ENCODE data around the gene VANGL2. TPM values are rescaled to one million over a fixed set of nuclear protein-coding genes. Genes with fewer than 3 reads are reported as not detected.
A peak's percentile ranks its signal among the peaks of the same experiment; 100 is the strongest.

VANGL2 gene
- total and polyA plus RNA-seq, 2 of the 8 experiments (the other 6 are each of a cell fraction or from before 2014, with no cell fraction given): 62.5 to 118 TPM

GRCh38 chr1:160437432-160438316 is 37.3 kb downstream of the VANGL2 start:
- no peak overlapping the region for H2BK15ac ChIP-seq (ENCODE audit: low read length)
- H2BK20ac ChIP-seq (ENCODE audit: low read length): no peak overlapping the region
- H3K4me1 ChIP-seq (replicated peaks in 1 of 4; ENCODE audit: control insufficient read depth in 3 of 4, insufficient read depth in 4 of 4, low read length in 3 of 4): peaks cover 0 to 3% (median 0%) of the 10 kb centered on the region in 4 experiments; a peak in 1 of 7 replicates
- no peak overlapping the region for H3K9ac ChIP-seq (replicated peaks in 1 of 4; ENCODE audit: extremely low read depth in 1 of 4, low read depth in 3 of 4, low read length in 3 of 4)
- H2AK5ac ChIP-seq (ENCODE audit: low read depth, low read length): no peak overlapping the region
- WGBS, 2 experiments (ENCODE audit: extremely low coverage in 1 of 2, insufficient coverage in 1 of 2, insufficient read length in 1 of 2, insufficient replicate concordance in 2 of 2, low coverage in 1 of 2, low lambda C conversion rate in 2 of 2, missing lambda C conversion rate in 1 of 2): 94% methylated on average over 4 of the region's 4 CpGs; no CpG with 5 or more reads in 1 of the 2 experiments
- H3K4me3 ChIP-seq (ENCODE audit: extremely low read depth in 1 of 4, insufficient read depth in 2 of 4, low read depth in 3 of 4, low read length in 4 of 4): no peak overlapping the region
- no peak overlapping the region for H3K56ac ChIP-seq (replicated peaks; ENCODE audit: insufficient read length, low read depth, low read length)
- H4K91ac ChIP-seq (replicated peaks; ENCODE audit: insufficient read length, low read length): no peak overlapping the region
- H3K4me2 ChIP-seq (ENCODE audit: insufficient read depth in 1 of 2, low read depth in 2 of 2, low read length in 2 of 2): no peak overlapping the region
- H2BK5ac ChIP-seq (ENCODE audit: low read depth, low read length): no peak overlapping the region
- H3K79me1 ChIP-seq (ENCODE audit: low read depth, low read length): no peaks in the 10 kb centered on the region
- POLR2A ChIA-PET (ENCODE audit: partially characterized antibody): no interaction called here
- H2BK120ac ChIP-seq (replicated peaks; ENCODE audit: low read depth, low read length): no peak overlapping the region
- H4K20me1 ChIP-seq (replicated peaks in 1 of 2; ENCODE audit: control insufficient read depth in 1 of 2, insufficient read depth in 2 of 2, low read length in 2 of 2): no peaks in the 10 kb centered on the region
- H3K4ac ChIP-seq (replicated peaks; ENCODE audit: insufficient read length, low read depth, low read length): no peak overlapping the region
- CTCF ChIA-PET (ENCODE audit: partially characterized antibody): no interaction called here
- H3K14ac ChIP-seq (ENCODE audit: insufficient read length): no peak overlapping the region
- no peak overlapping the region for H3K23ac ChIP-seq (ENCODE audit: insufficient read length)
- no peaks in the 10 kb centered on the region for H3K9me3 ChIP-seq (ENCODE audit: insufficient read depth in 2 of 2, low read depth in 1 of 2, low read length in 1 of 2)
- no peaks in the 10 kb centered on the region for H3K36me3 ChIP-seq (ENCODE audit: control insufficient read depth in 2 of 4, insufficient read depth in 4 of 4, low read length in 3 of 4)
- no peak overlapping the region for H3K27ac ChIP-seq (ENCODE audit: low read depth, low read length)
- no peaks in the 10 kb centered on the region for H3K23me2 ChIP-seq (ENCODE audit: low read depth, low read length)
- no peak for DNase-seq (ENCODE audit: low read depth in 1 of 2, low spot score in 2 of 2)
- no peak for FAIRE-seq
- H2AFZ ChIP-seq (ENCODE audit: low read length): 0 out of 2 replicates have a peak overlapping the region, but pooled peaks have one; percentile 56
- H3K18ac ChIP-seq (ENCODE audit: extremely low read depth, low read length): no peak overlapping the region
- no peaks in the 10 kb centered on the region for H3K27me3 ChIP-seq (replicated peaks in 1 of 4; ENCODE audit: control insufficient read depth in 3 of 4, extremely low read depth in 1 of 4, insufficient read depth in 3 of 4, low read length in 3 of 4)
- no peak overlapping the region for H4K5ac ChIP-seq (ENCODE audit: insufficient read length, low read depth, low read length)
- no peak overlapping the region for H4K8ac ChIP-seq (ENCODE audit: extremely low read depth, insufficient read depth, low read length)
- no peaks in the 10 kb centered on the region for H3K79me2 ChIP-seq (ENCODE audit: control insufficient read depth in 1 of 2, insufficient read depth in 2 of 2, low read length in 2 of 2)
- H2BK12ac ChIP-seq (ENCODE audit: low read depth, low read length): no peak overlapping the region
- TF ChIP-seq, protein P1, sequence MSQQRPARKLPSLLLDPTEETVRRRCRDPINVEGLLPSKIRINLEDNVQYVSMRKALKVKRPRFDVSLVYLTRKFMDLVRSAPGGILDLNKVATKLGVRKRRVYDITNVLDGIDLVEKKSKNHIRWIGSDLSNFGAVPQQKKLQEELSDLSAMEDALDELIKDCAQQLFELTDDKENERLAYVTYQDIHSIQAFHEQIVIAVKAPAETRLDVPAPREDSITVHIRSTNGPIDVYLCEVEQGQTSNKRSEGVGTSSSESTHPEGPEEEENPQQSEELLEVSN (IDR thresholded peaks at IDR 0.05): no peak
- TF ChIP-seq GTF2F1 (IDR thresholded peaks at IDR 0.05; ENCODE audit: borderline replicate concordance, low read depth, low read length) (no peak), POLR2A (IDR thresholded peaks at IDR 0.05; ENCODE audit: control extremely low read depth in 1 of 2, low read depth in 2 of 2, low read length in 2 of 2) (no peak), NRF1 (IDR thresholded peaks at IDR 0.05; ENCODE audit: low read depth, low read length) (no peak), JUN (IDR thresholded peaks at IDR 0.05; ENCODE audit: low read depth, low read length) (no peak), RFX5 (IDR thresholded peaks at IDR 0.05; ENCODE audit: borderline replicate concordance, low read depth, low read length) (no peak), TAF1 (IDR thresholded peaks at IDR 0.05; ENCODE audit: low read depth, low read length) (no peak), FOSL1 (IDR thresholded peaks at IDR 0.05; ENCODE audit: insufficient read depth, low read depth, low read length) (no peak), CBX5 (IDR thresholded peaks at IDR 0.05; ENCODE audit: low read depth, low read length) (no peak), SIRT6 (IDR thresholded peaks at IDR 0.05; ENCODE audit: low read length) (no peak)
- TF ChIP-seq, protein P2, sequence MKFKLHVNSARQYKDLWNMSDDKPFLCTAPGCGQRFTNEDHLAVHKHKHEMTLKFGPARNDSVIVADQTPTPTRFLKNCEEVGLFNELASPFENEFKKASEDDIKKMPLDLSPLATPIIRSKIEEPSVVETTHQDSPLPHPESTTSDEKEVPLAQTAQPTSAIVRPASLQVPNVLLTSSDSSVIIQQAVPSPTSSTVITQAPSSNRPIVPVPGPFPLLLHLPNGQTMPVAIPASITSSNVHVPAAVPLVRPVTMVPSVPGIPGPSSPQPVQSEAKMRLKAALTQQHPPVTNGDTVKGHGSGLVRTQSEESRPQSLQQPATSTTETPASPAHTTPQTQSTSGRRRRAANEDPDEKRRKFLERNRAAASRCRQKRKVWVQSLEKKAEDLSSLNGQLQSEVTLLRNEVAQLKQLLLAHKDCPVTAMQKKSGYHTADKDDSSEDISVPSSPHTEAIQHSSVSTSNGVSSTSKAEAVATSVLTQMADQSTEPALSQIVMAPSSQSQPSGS (IDR thresholded peaks at IDR 0.05; ENCODE audit: low read length): no peak
